HG03108 (cell line): ENCODE measurements around the gene CLDN20.
"Not testable (repeated sequence)": the region's sequence is repeated elsewhere in the genome, so short reads cannot be mapped to it uniquely, and the experiment has no call there.

Experiments
- ATAC-seq: cut with Tn5 transposase; IDR thresholded peaks from one replicate; pipeline ENCODE4 v1.9.1; 2021; ENCODE audit warnings: moderate library complexity; ENCODE audit not compliant: unreplicated experiment

Gene CLDN20

DNA sequence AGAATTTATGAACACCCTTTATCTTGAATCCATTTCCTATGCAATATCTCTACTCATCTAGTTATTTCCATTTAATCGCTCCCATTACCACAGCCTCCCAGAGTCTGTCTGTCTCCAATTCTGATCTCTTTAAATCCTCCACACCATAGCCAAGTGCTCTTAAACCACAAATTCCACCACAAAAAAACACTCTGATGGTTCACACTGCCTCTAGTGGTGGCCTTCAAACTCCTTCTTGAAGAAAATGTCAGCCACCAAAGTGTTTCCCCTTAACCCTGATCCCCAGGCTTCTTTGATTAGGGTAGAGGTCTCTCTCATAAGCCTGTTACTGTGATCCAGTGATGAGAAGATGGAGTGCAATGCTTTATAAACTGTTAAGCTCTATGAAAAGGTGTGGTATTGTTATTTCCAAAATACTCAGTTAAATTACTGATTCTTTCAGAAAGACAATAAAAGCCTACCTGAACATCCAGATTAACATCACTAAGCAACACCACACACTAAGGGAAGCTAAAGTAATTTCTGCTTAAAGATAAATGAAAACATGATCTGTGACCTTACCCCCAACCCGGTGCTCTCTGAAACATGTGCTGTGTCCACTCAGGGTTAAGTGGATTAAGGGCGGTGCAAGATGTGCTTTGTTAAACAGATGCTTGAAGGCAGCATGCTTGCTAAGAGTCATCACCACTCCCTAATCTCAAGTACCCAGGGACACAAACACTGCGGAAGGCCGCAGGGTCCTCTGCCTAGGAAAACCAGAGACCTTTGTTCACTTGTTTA is 4.5 kb downstream of the CLDN20 start:
- not testable (repeated sequence) for ATAC-seq

GRCh38 chr6:155269765-155270164 is 6.0 kb downstream of the CLDN20 start:
- ATAC-seq = no peak

- no peak for ATAC-seq
Observed at GRCh38 chr6:155270561-155271091, 6.8 kb downstream of the CLDN20 start.

- ATAC-seq = no peak
Observed at GRCh38 chr6:155271145-155271544, 7.3 kb downstream of the CLDN20 start.

DNA sequence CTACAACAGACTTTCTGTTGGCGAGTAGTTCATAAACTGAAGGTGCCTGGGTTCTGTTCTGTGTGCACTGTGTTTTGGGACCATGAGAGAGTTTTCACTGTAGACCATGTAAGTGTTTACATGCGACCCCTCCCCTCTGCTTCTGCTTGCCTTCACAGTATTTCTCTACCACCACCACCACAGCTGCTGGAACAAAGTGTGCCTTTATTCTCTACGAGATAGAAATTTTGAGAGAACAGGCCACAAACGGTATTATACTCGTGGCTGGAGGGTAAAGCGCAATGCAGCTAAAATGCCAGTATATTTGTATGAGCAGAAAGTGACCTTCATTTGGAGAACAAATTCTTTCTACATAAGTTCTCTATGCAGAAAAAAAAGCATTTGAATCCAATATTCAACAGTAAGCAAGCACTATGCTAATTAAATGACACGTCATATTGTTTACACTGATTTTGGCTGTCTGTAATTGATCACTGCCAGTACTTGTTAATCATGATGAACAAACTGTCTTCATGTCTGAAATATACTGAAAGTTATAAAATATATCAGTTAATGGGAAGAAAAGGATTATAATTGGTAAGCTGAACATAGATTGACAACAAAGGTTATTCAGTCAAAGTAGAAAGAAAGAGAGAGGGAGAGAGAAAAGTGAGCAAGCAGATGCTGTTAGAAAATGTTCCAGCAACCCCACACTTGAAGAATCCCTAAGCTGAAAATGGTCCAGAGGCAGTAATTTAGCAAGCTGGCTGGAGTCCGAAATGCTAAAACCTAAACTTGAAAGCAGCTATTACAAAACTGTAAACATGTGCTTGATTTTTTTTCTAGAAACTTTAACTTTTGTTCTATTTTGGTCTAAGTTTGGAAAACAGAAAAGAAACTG is 8.8 kb downstream of the CLDN20 start:
- ATAC-seq = no peak

DNA sequence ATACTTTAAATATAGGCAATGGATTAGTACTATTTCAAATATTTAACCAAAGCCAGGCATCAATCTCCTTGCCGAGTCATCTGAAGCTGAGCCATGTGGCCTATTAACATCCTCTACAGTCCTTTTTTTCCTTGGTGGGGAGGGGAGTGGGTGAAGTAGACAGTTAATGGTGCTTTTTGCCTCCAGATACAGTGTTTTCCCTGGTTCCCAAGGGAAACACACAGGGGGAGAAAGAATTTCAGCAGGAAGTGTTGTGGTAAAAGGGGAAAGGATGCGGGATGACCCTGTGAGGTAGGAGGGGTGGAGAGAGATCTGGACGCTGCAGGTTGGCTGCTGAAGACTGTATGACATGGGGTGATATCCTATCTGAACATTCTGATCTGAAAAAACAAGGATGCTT is 9.6 kb downstream of the CLDN20 start:
- ATAC-seq = no peak

GRCh38 chr6:155274106-155274505 is 10.3 kb downstream of the CLDN20 start:
- no peak for ATAC-seq

GRCh38 chr6:155274533-155274932 is 10.7 kb downstream of the CLDN20 start:
- no peak for ATAC-seq

DNA sequence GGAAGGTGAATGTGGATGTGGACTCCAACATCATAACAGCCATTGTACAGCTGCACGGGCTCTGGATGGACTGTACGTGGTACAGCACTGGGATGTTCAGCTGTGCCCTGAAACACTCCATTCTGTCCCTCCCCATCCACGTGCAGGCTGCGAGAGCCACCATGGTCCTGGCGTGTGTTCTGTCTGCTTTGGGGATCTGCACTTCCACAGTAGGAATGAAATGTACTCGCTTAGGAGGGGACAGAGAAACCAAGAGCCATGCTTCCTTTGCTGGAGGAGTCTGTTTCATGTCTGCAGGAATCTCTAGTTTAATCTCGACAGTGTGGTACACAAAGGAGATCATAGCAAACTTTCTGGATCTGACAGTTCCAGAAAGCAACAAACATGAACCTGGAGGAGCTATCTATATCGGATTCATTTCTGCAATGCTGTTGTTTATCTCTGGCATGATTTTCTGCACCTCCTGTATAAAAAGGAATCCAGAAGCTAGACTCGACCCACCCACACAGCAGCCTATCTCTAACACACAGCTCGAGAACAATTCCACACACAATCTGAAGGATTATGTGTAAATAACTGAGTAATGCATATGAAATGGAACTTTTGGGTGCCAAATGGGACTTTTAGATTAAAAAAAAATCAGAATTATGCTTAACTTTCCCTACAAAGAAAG is 12.1 kb downstream of the CLDN20 start:
- no peak for ATAC-seq

- ATAC-seq = no peak
Observed at GRCh38 chr6:155276638-155277037, 12.8 kb downstream of the CLDN20 start.

DNA sequence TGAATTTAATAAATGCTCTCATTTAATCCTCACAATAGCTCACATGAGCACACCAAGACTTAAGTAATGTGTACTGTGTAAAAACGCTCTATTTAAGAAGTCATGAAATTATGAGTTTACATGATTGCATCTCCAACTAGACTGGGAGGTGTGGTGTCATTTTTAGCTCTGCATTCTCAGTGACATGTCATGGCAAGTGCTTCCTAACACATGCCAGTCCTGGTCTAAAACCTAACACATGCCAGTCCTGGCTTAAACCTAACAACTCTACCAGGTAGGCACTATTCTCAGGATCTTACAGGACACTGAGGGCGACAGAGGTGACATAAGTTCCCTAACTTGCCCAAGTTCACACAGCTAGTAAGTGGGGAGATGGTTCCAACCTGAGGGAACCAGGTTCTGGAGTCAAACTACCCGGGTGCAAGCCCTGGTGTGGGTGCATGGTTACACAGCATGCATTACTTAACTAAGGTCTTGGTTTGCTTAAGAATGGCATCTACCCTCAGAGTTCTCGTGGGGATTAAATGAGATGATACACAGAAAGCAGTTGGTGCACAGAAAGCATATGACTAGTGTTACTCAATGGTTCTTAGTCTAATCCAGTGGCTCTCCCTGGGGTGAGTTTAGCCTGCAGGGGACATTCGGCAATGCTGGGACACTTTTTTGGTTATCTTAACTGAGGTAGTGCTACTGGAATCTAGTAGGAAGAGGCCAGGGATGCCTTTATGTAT is 14.7 kb downstream of the CLDN20 start:
- no peak for ATAC-seq

DNA sequence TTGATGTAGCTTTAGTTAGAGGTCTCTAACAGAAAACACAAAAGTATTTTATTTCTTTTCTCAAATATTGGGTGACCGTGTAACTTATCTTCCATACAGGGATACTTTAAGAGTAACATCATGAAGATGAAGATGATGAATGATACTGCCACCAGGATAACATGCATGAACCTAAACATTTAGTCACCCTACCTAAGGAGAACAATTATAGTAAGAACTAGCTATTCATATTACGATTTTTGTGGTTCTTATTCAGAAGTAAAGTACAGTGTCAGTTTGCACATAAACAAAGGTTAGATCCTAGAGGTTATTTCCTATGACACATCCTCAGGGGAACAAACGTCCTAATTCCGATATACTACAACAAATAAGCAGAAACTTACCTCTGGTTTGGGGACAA is 21.0 kb downstream of the CLDN20 start:
- ATAC-seq = no peak

GRCh38 chr6:155287762-155288161 is 23.9 kb downstream of the CLDN20 start:
- no peak for ATAC-seq

DNA sequence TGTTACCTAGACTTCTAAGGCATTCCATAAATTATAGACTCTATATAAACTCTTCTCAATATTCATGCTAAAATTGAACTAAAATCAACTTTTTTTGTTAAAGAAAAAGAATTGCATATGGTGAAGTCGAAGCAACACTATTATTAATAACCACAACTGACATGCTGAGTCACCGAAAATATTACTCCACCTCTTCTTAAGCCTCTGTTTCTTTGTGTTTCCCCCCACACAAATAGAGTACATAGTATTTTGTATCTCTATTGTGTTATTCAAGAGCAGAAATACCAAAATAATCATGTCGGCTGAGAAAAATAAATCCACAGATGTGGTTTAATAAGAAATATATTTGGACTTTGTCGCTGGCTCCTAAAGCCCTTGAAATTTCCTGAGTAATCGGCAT is 26.7 kb downstream of the CLDN20 start:
- ATAC-seq = no peak

DNA sequence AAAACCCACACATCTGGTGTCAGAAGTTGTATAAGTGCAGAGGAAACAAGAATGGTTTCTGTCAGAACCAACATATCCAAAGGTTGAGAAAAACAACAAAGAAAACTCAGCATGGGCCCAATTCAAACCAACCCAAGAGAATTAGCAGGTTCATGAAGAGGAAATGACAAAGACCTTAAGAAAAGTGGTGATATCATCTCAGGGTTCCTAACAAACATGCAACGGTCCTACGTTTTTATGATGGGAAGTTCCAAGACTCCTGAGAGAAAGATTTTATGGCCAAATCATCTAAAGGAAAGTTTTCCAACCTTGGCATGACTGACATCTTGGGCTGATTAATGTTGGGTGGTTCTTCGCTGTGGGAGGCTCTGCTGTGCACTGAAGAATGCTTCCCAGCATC is 27.5 kb downstream of the CLDN20 start:
- no peak for ATAC-seq

DNA sequence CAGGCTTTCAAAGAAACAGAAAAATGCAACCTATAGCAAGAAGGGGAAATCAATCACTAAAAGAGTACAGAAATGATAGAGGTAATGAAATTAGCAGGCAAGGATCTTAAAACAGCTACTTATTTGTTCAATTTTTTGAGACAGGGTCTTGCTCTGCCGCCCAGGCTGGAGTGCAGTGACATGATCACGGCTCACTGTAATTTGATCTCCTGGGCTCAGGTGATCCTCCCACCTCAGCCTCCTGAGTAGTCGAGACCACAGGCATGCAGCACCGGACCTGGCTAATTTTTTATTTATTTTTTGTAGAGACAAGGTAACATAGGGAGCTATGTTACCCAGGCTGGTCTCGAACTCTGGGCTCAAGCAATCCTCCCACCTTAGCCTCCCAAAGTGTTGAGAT is 28.9 kb downstream of the CLDN20 start:
- ATAC-seq = no peak

DNA sequence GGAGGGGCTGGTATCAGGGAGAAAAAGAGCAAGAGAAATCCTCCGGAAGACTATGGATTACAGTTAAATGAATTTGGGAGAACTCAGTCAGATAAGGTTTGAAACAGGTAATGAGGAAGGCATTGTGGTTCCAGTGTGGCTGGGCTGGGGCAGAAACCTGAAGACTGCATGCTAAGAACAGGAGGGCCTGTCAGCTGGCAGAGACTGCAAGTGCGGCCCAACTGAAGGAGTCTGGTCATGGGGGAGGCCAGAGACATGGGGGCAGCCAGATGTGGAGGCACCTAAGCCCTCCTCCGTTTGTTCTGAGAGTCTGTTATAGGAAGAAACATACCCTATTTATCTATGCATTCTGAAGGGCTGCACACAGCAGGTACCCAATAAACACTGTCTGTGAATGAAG is 33.9 kb downstream of the CLDN20 start:
- ATAC-seq = no peak

- ATAC-seq = no peak
Observed at GRCh38 chr6:155301867-155302266, 38.1 kb downstream of the CLDN20 start.

- ATAC-seq = no peak
Observed at GRCh38 chr6:155303361-155303870, 39.6 kb downstream of the CLDN20 start.

DNA sequence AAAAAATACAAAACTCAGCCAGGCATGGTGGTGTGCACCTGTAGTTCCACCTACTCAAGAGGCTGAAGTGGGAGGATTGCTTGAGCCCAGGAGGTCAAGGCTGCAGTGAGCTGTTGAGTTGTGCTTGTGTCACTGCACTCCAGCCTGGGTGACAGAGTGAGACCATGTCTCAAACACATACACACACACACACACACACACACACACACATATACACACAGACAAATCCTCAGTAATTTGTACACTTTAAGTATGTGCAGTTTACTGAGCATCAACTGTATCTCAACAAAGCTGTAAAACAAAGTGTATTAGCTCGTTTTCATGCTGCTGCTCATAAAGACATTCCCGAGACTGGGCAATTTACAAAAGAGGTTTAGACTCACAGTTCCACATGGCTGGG is 43.1 kb downstream of the CLDN20 start:
- ATAC-seq = no peak
